Measurements from ENCODE around the gene BPNT1. TPM values are rescaled to one million over a fixed set of nuclear protein-coding genes. Genes with fewer than 3 reads are reported as not detected.
A peak's percentile ranks its signal among the peaks of the same experiment; 100 is the strongest.

The BPNT1 gene, protein sequence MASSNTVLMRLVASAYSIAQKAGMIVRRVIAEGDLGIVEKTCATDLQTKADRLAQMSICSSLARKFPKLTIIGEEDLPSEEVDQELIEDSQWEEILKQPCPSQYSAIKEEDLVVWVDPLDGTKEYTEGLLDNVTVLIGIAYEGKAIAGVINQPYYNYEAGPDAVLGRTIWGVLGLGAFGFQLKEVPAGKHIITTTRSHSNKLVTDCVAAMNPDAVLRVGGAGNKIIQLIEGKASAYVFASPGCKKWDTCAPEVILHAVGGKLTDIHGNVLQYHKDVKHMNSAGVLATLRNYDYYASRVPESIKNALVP
- total RNA-seq (10 to 100 TPM; 22.0 to 23.1 TPM), polyA plus RNA-seq (ENCODE audit: insufficient read depth, low read depth, low replicate concordance) (28.7 TPM)
- long read RNA-seq, donor 1, transcript BPNT1-201 (9 exons, 2,465 nt) = major isoform, 5 of 7 reads
- long read RNA-seq, donor 1, partial matches to known transcripts = 0 of 7 reads
- long read RNA-seq, donor 1, other reads (novel, unspliced or antisense) = 0 of 7 reads
- long read RNA-seq, donor 2, partial matches to known transcripts = 15 of 18 reads
- long read RNA-seq, donor 2, other reads (novel, unspliced or antisense) = 0 of 18 reads

DNA sequence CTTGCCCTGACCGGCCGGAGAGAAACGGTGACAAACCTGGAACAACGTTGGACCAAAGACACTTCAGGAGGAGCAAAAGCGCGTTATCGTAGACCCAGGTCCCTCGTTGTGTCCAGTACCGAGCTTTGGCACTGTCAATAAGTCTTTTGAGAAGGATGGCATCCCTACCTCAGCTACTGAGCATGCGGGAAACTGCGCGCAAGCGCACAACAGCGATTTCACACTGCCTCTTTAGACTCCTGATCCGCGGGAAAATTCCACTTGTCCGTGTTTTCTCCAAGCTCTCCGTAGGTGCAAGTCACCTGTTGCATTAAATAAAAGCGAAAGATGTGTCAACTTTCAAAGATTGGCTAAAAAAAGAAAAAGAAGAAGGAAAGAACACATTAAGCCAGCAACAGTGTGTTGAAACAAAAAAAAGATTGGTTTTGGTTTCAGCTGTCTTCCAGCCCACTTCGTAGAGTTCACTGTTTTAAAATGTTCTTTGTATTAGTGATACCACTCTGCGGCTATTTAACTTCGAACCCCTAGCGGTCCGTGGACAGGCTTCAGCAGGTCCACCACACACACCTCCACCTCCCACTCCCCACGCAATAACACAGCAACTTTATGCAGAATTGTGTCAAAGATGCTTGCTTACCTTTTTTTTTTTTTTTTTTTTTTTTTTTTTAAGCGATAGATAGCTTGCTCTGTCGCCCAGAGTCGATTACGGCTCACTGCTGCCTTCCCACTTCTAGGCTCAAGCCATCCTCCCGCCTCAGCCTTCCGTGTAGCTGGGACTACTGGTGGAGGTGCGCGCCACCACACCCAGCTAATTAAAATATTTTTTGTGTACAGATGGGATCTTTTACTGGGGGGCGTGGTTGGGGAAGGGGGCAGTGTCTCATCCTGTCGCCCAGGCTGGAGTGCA lies at the start of gene BPNT1:
Gene BPNT1 (minus strand): TSS at position 139 of the 907 bp plus-strand sequence. CDS start 9,942 bp downstream, outside the sequence.
- peak; percentile 97 for DNase-seq

DNA sequence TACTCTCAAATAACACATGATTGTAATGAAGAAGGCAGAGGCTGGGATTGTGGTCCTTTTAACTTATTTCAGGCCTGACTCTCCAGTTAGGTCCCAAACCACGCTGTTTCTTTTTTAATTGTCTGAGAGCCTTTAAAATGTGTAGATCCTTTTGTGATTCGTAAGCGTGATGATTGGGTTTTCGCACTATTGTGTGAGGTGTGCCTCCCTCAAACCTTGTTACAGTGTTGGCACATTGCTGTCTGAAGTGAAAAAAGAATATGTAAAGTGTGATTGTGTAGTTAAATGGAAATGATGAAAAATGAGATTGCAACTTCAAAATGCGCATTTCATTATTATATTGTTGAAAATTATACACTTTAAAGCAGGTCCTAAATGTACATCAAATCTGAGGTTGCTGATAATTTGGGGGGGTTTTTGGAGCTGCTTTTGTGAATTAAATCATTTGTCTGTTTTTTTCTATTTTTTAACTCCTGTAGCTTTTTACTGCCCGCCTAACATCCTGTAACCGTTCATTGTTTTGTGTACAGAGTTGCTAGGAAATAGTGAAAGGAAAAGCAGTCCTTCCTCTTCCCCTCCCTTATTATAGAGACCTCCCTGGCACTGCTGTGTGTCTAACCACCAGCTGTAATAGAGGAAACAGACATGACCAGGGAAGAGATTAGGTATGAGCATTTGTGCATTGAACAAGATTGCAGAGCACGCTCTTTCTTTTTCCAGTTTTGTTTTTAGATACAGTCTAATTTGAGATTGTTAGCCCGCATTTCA lies 47.6 kb upstream of the BPNT1 start:
- no peak overlapping the region for H3K27ac ChIP-seq
- no peaks in the 10 kb centered on the region for H3K36me3 ChIP-seq (ENCODE audit: low read depth, missing control alignments)
- no peaks in the 10 kb centered on the region for H3K27me3 ChIP-seq
- H3K4me3 ChIP-seq = no peak overlapping the region
- TF ChIP-seq, protein P1, sequence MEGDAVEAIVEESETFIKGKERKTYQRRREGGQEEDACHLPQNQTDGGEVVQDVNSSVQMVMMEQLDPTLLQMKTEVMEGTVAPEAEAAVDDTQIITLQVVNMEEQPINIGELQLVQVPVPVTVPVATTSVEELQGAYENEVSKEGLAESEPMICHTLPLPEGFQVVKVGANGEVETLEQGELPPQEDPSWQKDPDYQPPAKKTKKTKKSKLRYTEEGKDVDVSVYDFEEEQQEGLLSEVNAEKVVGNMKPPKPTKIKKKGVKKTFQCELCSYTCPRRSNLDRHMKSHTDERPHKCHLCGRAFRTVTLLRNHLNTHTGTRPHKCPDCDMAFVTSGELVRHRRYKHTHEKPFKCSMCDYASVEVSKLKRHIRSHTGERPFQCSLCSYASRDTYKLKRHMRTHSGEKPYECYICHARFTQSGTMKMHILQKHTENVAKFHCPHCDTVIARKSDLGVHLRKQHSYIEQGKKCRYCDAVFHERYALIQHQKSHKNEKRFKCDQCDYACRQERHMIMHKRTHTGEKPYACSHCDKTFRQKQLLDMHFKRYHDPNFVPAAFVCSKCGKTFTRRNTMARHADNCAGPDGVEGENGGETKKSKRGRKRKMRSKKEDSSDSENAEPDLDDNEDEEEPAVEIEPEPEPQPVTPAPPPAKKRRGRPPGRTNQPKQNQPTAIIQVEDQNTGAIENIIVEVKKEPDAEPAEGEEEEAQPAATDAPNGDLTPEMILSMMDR (IDR thresholded peaks at IDR 0.05) = no peak
- TF ChIP-seq POLR2A (IDR thresholded peaks at IDR 0.05) = no peak
- 82 to 89% methylated on average over 9 of the region's 9 CpGs for WGBS, 2 donors
- H3K9me3 ChIP-seq = no peaks in the 10 kb centered on the region
- intact Hi-C loops (cut with DNase I; ENCODE audit: low total_unique reads) = no loop called here
- H3K4me1 ChIP-seq = no peaks in the 10 kb centered on the region
- no peak for DNase-seq

More for the DNA sequence above, at the start of gene BPNT1:
- no peaks in the 10 kb centered on the region for H3K27me3 ChIP-seq
- no peak for TF ChIP-seq POLR2A (IDR thresholded peaks at IDR 0.05)
- TF ChIP-seq, protein P1 (IDR thresholded peaks at IDR 0.05) = peak in 1 of 3 experiments; percentile 17
- H3K9me3 ChIP-seq = no peaks in the 10 kb centered on the region
- H3K27ac ChIP-seq = peak within 1 kb of the TSS in 1 of 2 donors; percentile 63
- H3K4me3 ChIP-seq = peak within 1 kb of the TSS; percentile 58 to 67
- 3 to 6% methylated on average over 35 of the region's 35 CpGs for WGBS, 2 donors
- no peaks in the 10 kb centered on the region for H3K36me3 ChIP-seq (ENCODE audit: low read depth, missing control alignments)
- peaks cover 4% of the 10 kb centered on the region for H3K4me1 ChIP-seq
- intact Hi-C loops (cut with DNase I; ENCODE audit: low total_unique reads) = no loop called here

DNA sequence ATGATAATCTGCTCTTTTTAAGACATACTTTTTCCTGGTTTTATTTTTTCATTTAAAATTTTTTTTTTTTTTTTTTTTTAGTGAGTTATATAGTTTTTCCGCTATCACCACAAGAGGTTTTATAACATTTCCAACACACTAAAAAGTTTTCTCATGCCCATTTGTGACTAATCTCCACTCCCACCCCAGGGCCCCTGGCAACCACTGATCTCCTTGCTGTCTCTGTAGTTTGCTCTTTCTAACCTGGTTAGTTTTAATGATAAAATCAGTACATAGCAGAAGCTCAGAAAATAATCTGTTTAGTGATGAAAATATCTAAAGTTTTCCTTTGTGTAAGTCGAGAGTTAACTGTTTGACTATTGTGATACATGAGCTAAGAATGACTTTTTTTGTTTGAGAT lies 46.2 kb upstream of the BPNT1 start:
- no peaks in the 10 kb centered on the region for H3K4me1 ChIP-seq
- H3K9me3 ChIP-seq = no peaks in the 10 kb centered on the region
- H3K36me3 ChIP-seq (ENCODE audit: low read depth, missing control alignments) = no peaks in the 10 kb centered on the region
- H3K27ac ChIP-seq = no peak overlapping the region
- DNase-seq = no peak
- TF ChIP-seq, protein P1 (IDR thresholded peaks at IDR 0.05) = no peak
- TF ChIP-seq POLR2A (IDR thresholded peaks at IDR 0.05) = no peak
- intact Hi-C loops (cut with DNase I; ENCODE audit: low total_unique reads) = no loop called here
- H3K27me3 ChIP-seq = no peaks in the 10 kb centered on the region
- no peak overlapping the region for H3K4me3 ChIP-seq
- WGBS, 2 donors = 92 to 100% methylated on average over 2 of the region's 2 CpGs

DNA sequence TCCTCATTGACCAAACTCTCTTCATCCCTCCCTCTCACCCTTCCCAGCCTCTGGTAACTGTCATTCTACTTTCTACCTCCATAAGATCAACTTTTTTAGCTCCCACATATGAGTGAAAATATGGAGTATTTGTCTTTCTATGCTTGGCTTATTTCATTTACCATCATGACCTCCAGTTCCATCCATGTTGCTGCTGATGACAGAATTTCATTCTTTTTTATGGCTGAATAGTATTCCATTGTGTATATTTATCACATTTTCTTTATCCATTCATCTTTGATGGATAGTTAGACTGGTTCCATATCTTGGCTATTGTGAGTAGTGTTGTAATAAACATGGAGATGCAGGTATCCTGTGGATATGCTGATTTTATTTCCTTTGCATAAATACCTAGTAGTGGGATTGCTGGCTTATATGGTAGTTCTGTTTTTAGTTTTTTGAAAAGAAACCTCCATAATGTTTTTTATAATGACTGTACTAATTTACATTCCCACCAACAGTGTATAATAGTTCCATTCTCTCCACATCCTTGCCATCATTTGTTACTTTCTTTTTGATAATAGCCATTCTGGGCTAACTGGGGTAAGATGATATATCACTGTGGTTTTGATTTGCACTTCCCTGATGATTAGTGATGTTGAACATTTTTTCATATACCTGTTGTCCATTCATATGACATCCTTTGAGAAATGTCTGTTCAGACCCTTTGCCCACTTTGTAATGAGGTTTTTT lies 40.1 kb upstream of the BPNT1 start:
- Histone ChIP-seq H3K36me3 (ENCODE audit: low read depth, missing control alignments) (no peaks in the 10 kb centered on the region), H3K27ac (no peak overlapping the region), H3K4me3 (no peak overlapping the region), H3K9me3 (no peaks in the 10 kb centered on the region), H3K27me3 (no peaks in the 10 kb centered on the region), H3K4me1 (peaks cover under 1% of the 10 kb centered on the region)
- DNase-seq = no peak
- TF ChIP-seq POLR2A (IDR thresholded peaks at IDR 0.05) = no peak
- TF ChIP-seq, protein P1 (IDR thresholded peaks at IDR 0.05) = no peak
- intact Hi-C loops (cut with DNase I; ENCODE audit: low total_unique reads) = no loop called here
